Brain microvascular endothelial cell (primary cell): ENCODE measurements around the gene KIF1B.
A peak's percentile ranks its signal among the peaks of the same experiment; 100 is the strongest.

Experiments used
- DNase-seq: peaks from one replicate; pipeline ENCODE4 v3.0.0-alpha.2; 2020
- H3K27ac ChIP-seq: fragments of 250-450 bp; sonication (Bioruptor Pico); 2 replicates; pipeline ENCODE4 v1.5.1; 2020; ENCODE audit warnings: mild to moderate bottlenecking, moderate library complexity
- H3K27me3 ChIP-seq: fragments of 250-450 bp; sonication (Bioruptor Pico); replicated peaks from 2 replicates; pipeline ENCODE4 v1.5.1; 2020; ENCODE audit warnings: mild to moderate bottlenecking
- H3K36me3 ChIP-seq: fragments of 250-450 bp; sonication (Bioruptor Pico); replicated peaks from 2 replicates; pipeline ENCODE4 v1.5.1; 2020; ENCODE audit warnings: mild to moderate bottlenecking
- H3K4me3 ChIP-seq: 2 replicates; pipeline ENCODE4 v1.5.1; 2011; ENCODE audit warnings: low read depth, mild to moderate bottlenecking, control low read depth, low read length, moderate library complexity
- in situ Hi-C: cut with HindIII; loops from 2 replicates; pipeline ENCODE4 v1.10.0; 2017; ENCODE audit warnings: low sequenced_read_pairs, low pct_ligation_motif_present
- TF ChIP-seq, protein P1 (sequence below): IDR thresholded peaks from 2 replicates; pipeline ENCODE4 v1.5.1; 2011; ENCODE audit warnings: low read depth, mild to moderate bottlenecking, moderate library complexity, low read length, control low read depth, inconsistent platforms; ENCODE audit errors: missing control alignments

Gene KIF1B

GRCh38 chr1:10430216-10431069 is 220.1 kb downstream of the KIF1B start, which contains the start of gene CENPS:
CENPS (plus strand) TSS chr1:10430433; CDS start chr1:10430518, 85 bp downstream.
- H3K4me3 ChIP-seq, result peak within 1 kb of the TSS; percentile 83
- in situ Hi-C loops, result no loop called here
- no peaks in the 10 kb centered on the region for H3K27me3 ChIP-seq
- TF ChIP-seq, protein P1, sequence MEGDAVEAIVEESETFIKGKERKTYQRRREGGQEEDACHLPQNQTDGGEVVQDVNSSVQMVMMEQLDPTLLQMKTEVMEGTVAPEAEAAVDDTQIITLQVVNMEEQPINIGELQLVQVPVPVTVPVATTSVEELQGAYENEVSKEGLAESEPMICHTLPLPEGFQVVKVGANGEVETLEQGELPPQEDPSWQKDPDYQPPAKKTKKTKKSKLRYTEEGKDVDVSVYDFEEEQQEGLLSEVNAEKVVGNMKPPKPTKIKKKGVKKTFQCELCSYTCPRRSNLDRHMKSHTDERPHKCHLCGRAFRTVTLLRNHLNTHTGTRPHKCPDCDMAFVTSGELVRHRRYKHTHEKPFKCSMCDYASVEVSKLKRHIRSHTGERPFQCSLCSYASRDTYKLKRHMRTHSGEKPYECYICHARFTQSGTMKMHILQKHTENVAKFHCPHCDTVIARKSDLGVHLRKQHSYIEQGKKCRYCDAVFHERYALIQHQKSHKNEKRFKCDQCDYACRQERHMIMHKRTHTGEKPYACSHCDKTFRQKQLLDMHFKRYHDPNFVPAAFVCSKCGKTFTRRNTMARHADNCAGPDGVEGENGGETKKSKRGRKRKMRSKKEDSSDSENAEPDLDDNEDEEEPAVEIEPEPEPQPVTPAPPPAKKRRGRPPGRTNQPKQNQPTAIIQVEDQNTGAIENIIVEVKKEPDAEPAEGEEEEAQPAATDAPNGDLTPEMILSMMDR, result peak; percentile 75
- DNase-seq, result peak; percentile 77
- peak within 1 kb of the TSS; percentile 51 for H3K27ac ChIP-seq
- no peaks in the 10 kb centered on the region for H3K36me3 ChIP-seq
